MCF 10A (cell line): Measurements from ENCODE around the gene LNX1. TPM values are rescaled to one million over a fixed set of nuclear protein-coding genes. Genes with fewer than 3 reads are reported as not detected.
"Not testable (repeated sequence)": the region's sequence is repeated elsewhere in the genome, so short reads cannot be mapped to it uniquely, and the experiment has no call there.

Source experiments
- BruUV-seq: library from RNA; stranded (reverse); fragments of 400-500 nt; replicated peaks from 2 replicates; lab custom pipeline; 2021; lab: Mats Ljungman, UMichigan
- CTCF ChIA-PET: fragments of 300-600 bp; sonication (Branson Sonifier 250); formaldehyde crosslinking; extraction: SDS; loops from one replicate; lab custom pipeline; 2021; ENCODE audit warnings: antibody characterized with exemption, inconsistent platforms; lab: Yijun Ruan, JAX
- POLR2A ChIA-PET: fragments of 300-600, 350-650 bp; sonication (Branson Sonifier 250); formaldehyde crosslinking; extraction: SDS; loops from one replicate; lab custom pipeline; 2020; ENCODE audit warnings: antibody characterized with exemption, inconsistent platforms; lab: Yijun Ruan, JAX
- DNase-seq: peaks from one replicate; pipeline ENCODE4 v3.0.0-alpha.2; 2018; ENCODE audit not compliant: unreplicated experiment
- H3K27ac Mint-ChIP-seq: one replicate; pipeline ENCODE4 v1.8.0; 2022; ENCODE audit warnings: mild to moderate bottlenecking, low read depth, mixed read lengths; ENCODE audit not compliant: unreplicated experiment
- H3K27me3 Mint-ChIP-seq: one replicate; pipeline ENCODE4 v1.8.0; 2022; ENCODE audit warnings: mixed read lengths; ENCODE audit not compliant: insufficient read depth, unreplicated experiment
- H3K36me3 Mint-ChIP-seq: one replicate; pipeline ENCODE4 v1.8.0; 2022; ENCODE audit warnings: mild to moderate bottlenecking, moderate library complexity, mixed read lengths; ENCODE audit not compliant: insufficient read depth, unreplicated experiment
- H3K4me1 Mint-ChIP-seq: one replicate; pipeline ENCODE4 v1.8.0; 2022; ENCODE audit warnings: mixed read lengths; ENCODE audit not compliant: insufficient read depth, unreplicated experiment
- H3K4me3 Mint-ChIP-seq: one replicate; pipeline ENCODE4 v1.8.0; 2022; ENCODE audit warnings: mild to moderate bottlenecking, moderate library complexity, mixed read lengths; ENCODE audit not compliant: unreplicated experiment
- H3K9me3 Mint-ChIP-seq: one replicate; pipeline ENCODE4 v1.8.0; 2022; ENCODE audit warnings: mixed read lengths; ENCODE audit not compliant: unreplicated experiment
- CTCF ChIP-seq: fragments of 200-600 bp; IDR thresholded peaks from one replicate; pipeline ENCODE4 v1.8.0; 2022; ENCODE audit warnings: antibody characterized with exemption, mild to moderate bottlenecking; ENCODE audit not compliant: unreplicated experiment
- intact Hi-C: fragments of 100-400 bp; cut with micrococcal nuclease; formaldehyde crosslinking; loops from 2 replicates; pipeline ENCODE4 v1.14.1; 2022
- total RNA-seq: library from RNA; stranded (reverse); gene quantifications from 2 replicates; pipeline ENCODE4 v1.2.3, GENCODE V29; 2022

LNX1 gene
- total RNA-seq, 1 experiment from 2014 or later = not detected

- peak overlapping the region; percentile 2 for H3K4me3 Mint-ChIP-seq
These were observed 114.9 kb downstream of the LNX1 start for GRCh38 chr4:53476232-53477037.

GRCh38 chr4:53466576-53466975 lies 124.7 kb downstream of the LNX1 start:
- BruUV-seq, DNase-seq, H3K4me1 Mint-ChIP-seq, H3K9me3 Mint-ChIP-seq, intact Hi-C loops, H3K4me3 Mint-ChIP-seq, H3K27me3 Mint-ChIP-seq, H3K27ac Mint-ChIP-seq: not testable (repeated sequence)
- POLR2A ChIA-PET = interaction anchor here (1.1 kb wide), 1 partner anchor 29 kb away, joined by 3 read pairs; no protein-coding TSS in a partner anchor
- peaks cover 21% of the 10 kb centered on the region for H3K36me3 Mint-ChIP-seq
- CTCF ChIA-PET = interaction anchor here (0.7 kb wide), 1 partner anchor 752 kb away, joined by 3 read pairs; no protein-coding TSS in a partner anchor

More at GRCh38 chr4:53476232-53477037, 114.9 kb downstream of the LNX1 start:
- intact Hi-C loops = no loop called here
- Mint-ChIP-seq H3K9me3 (peaks cover 14% of the 10 kb centered on the region), H3K27me3 (no peaks in the 10 kb centered on the region), H3K27ac (peak overlapping the region; percentile 78), H3K4me1 (peaks cover 35% of the 10 kb centered on the region), H3K36me3 (no peaks in the 10 kb centered on the region)
- no TSS peak for BruUV-seq
- ChIA-PET POLR2A (interaction anchor here (0.7 to 2.6 kb wide), 11 partner anchors 11 to 226 kb away, joined by 3 to 14 read pairs (median 3); partner anchors contain the start of gene FIP1L1), CTCF (interaction anchor here (0.6 to 6.1 kb wide), 4 partner anchors 13 to 742 kb away, joined by 3 to 34 read pairs (median 3); no protein-coding TSS in a partner anchor)
- peak; percentile 76 for DNase-seq
- TF ChIP-seq CTCF = no peak

GRCh38 chr4:53465891-53466290 lies 125.4 kb downstream of the LNX1 start:
- no peak overlapping the region for H3K27ac Mint-ChIP-seq

GRCh38 chr4:53465281-53465680 lies 126.0 kb downstream of the LNX1 start:
- no peak for TF ChIP-seq CTCF
- ChIA-PET CTCF (interaction anchor here (0.6 to 0.7 kb wide), 2 partner anchors 24 to 120 kb away, joined by 3 read pairs; no protein-coding TSS in a partner anchor), POLR2A (interaction anchor here (0.7 to 1.6 kb wide), 3 partner anchors 10 to 26 kb away, joined by 3 to 7 read pairs (median 5); no protein-coding TSS in a partner anchor)
- Mint-ChIP-seq H3K9me3 (peaks cover 9% of the 10 kb centered on the region), H3K27ac (no peak overlapping the region), H3K4me1 (no peaks in the 10 kb centered on the region), H3K36me3 (peaks cover 31% of the 10 kb centered on the region), H3K4me3 (no peak overlapping the region), H3K27me3 (no peaks in the 10 kb centered on the region)
- DNase-seq = no peak
- no TSS peak for BruUV-seq
- intact Hi-C loops = no loop called here

More at GRCh38 chr4:53465891-53466290, 125.4 kb downstream of the LNX1 start:
- BruUV-seq = no TSS peak
- H3K9me3 Mint-ChIP-seq = peaks cover 9% of the 10 kb centered on the region
- DNase-seq = no peak
- no peaks in the 10 kb centered on the region for H3K4me1 Mint-ChIP-seq
- peaks cover 27% of the 10 kb centered on the region for H3K36me3 Mint-ChIP-seq
- H3K27me3 Mint-ChIP-seq = no peaks in the 10 kb centered on the region
- ChIA-PET CTCF (interaction anchor here (0.6 to 0.7 kb wide), 2 partner anchors 24 to 753 kb away, joined by 3 read pairs; no protein-coding TSS in a partner anchor), POLR2A (interaction anchor here (0.6 to 1.6 kb wide), 2 partner anchors 11 to 32 kb away, joined by 3 to 7 read pairs; no protein-coding TSS in a partner anchor)
- intact Hi-C loops = no loop called here
- H3K4me3 Mint-ChIP-seq = no peak overlapping the region
- TF ChIP-seq CTCF = no peak
